HEK293 (cell line): ENCODE results near the gene HCN4.

Experiments
- CTCF ChIA-PET: fragments of 350-600 bp; formaldehyde crosslinking; extraction: SDS; loops from one replicate; lab custom pipeline; 2021; ENCODE audit warnings: antibody characterized with exemption; lab: Yijun Ruan, JAX
- POLR2A ChIA-PET: fragments of 300-600 bp; formaldehyde crosslinking; extraction: SDS; loops from one replicate; lab custom pipeline; 2020; ENCODE audit warnings: antibody characterized with exemption, inconsistent platforms; lab: Yijun Ruan, JAX
- H3K27ac ChIP-seq: fragments of 200-500 bp; sonication (Bioruptor generic); 2 replicates; pipeline ENCODE4 v1.5.1; 2014; ENCODE audit warnings: low read depth, low read length, control low read depth, inconsistent platforms; ENCODE audit errors: extremely low read depth
- H3K36me3 ChIP-seq, 2 experiments: fragments of 200-500 bp in 1 of 2; sonication (Bioruptor generic) in 1 of 2; 1 replicate in 1 of 2; 2 replicates in 1 of 2; pipeline ENCODE4 v1.5.1; 2014 to 2017; ENCODE audit warnings: inconsistent platforms in 2 of 2, low read length in 2 of 2; ENCODE audit not compliant: control insufficient read depth in 2 of 2, insufficient read depth in 1 of 2
- H3K4me1 ChIP-seq: fragments of 200-500 bp; sonication (Bioruptor generic); 2 replicates; pipeline ENCODE4 v1.5.1; 2014; ENCODE audit warnings: mild to moderate bottlenecking, low read length, inconsistent platforms; ENCODE audit not compliant: control insufficient read depth, insufficient read depth
- H3K4me3 ChIP-seq: 2 replicates; pipeline ENCODE4 v1.5.1; 2011; ENCODE audit warnings: low read depth, mild to moderate bottlenecking, control low read depth, low read length, moderate library complexity
- H3K9me3 ChIP-seq: fragments of 200-500 bp; sonication (Bioruptor generic); 2 replicates; pipeline ENCODE4 v1.5.1; 2014; ENCODE audit warnings: low read depth, low read length, inconsistent platforms; ENCODE audit not compliant: control insufficient read depth, insufficient read depth
- CTCF ChIP-seq: fragments of 450-650 bp; formaldehyde crosslinking; IDR thresholded peaks from 2 replicates; pipeline ENCODE4 v1.5.1; 2016; ENCODE audit warnings: missing biosample characterization, missing genetic modification characterization
- EGR2 ChIP-seq: fragments of 450-650 bp; formaldehyde crosslinking; IDR thresholded peaks from 2 replicates; pipeline ENCODE4 v1.5.1; 2016; ENCODE audit warnings: low read depth, missing biosample characterization, missing genetic modification characterization
- MYNN ChIP-seq: fragments of 450-650 bp; formaldehyde crosslinking; IDR thresholded peaks from 2 replicates; pipeline ENCODE4 v1.5.1; 2016; ENCODE audit warnings: missing biosample characterization, missing genetic modification characterization, borderline replicate concordance
- SALL2 ChIP-seq: fragments of 450-650 bp; formaldehyde crosslinking; IDR thresholded peaks from 2 replicates; pipeline ENCODE4 v1.5.0; 2017; ENCODE audit warnings: missing biosample characterization, mild to moderate bottlenecking, missing genetic modification characterization, borderline replicate concordance
- ZBTB49 ChIP-seq: fragments of 450-650 bp; formaldehyde crosslinking; IDR thresholded peaks from 2 replicates; pipeline ENCODE4 v1.5.1; 2016; ENCODE audit warnings: missing biosample characterization, missing genetic modification characterization, low read depth
- ZFHX2 ChIP-seq: fragments of 450-650 bp; formaldehyde crosslinking; conservative IDR thresholded peaks from 2 replicates; pipeline ENCODE4 v1.5.1; 2016; ENCODE audit warnings: missing biosample characterization, missing genetic modification characterization
- ZIC2 ChIP-seq: fragments of 450-650 bp; formaldehyde crosslinking; IDR thresholded peaks from 2 replicates; pipeline ENCODE4 v1.5.1; 2016; ENCODE audit warnings: missing biosample characterization, missing genetic modification characterization
- ZNF112 ChIP-seq: fragments of 450-650 bp; formaldehyde crosslinking; IDR thresholded peaks from 2 replicates; pipeline ENCODE4 v1.5.0; 2017; ENCODE audit warnings: missing biosample characterization, missing genetic modification characterization
- ZNF214 ChIP-seq: fragments of 450-650 bp; formaldehyde crosslinking; IDR thresholded peaks from 2 replicates; pipeline ENCODE4 v1.5.1; 2017; ENCODE audit warnings: missing biosample characterization, mild to moderate bottlenecking, missing genetic modification characterization, borderline replicate concordance
- ZNF366 ChIP-seq: fragments of 450-650 bp; formaldehyde crosslinking; conservative IDR thresholded peaks from 2 replicates; pipeline ENCODE4 v1.5.1; 2016; ENCODE audit warnings: missing biosample characterization, missing genetic modification characterization
- ZNF37A ChIP-seq: fragments of 450-650 bp; IDR thresholded peaks from 2 replicates; pipeline ENCODE4 v1.5.1; 2018; ENCODE audit warnings: missing biosample characterization, missing genetic modification characterization
- ZNF433 ChIP-seq: fragments of 450-650 bp; formaldehyde crosslinking; IDR thresholded peaks from 2 replicates; pipeline ENCODE4 v1.5.1; 2016; ENCODE audit warnings: missing biosample characterization, missing genetic modification characterization, low read depth

HCN4 gene

DNA sequence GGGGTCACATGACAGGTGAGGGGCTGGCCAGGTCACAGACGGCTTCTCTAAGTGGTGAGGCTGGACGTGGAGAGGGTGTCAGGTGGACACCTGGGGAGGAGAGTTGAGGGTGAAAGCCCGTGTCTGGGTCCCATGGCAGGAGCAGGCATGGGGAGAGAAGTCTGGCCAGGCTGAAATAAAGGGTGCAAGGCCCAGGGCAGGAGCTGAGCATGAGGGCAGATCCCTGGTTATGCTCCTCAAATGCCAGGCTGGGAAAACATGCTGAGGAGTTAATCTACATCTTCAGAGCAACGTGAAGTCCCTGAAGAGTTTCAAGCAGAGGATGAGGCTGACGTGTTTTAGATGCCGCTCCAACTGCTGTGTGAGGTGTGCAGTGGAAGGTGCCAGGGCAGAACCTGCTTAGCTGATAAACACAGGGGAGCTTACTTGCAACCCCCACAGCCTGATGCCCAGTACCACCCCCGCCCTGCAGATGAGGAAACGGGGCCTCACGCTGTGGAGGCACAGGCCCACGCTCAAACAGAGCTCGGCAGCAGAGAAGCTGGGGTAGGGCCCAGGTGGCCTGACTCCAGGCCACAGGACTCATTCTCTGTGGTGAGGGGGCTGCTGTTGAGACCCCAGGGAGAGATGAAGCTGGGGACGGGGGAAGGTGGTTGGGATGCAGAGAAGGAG, 40.5 kb downstream of the HCN4 start:
- no peak overlapping the region for H3K27ac ChIP-seq
- H3K36me3 ChIP-seq = no peaks in the 10 kb centered on the region
- ChIA-PET POLR2A (no interaction called here), CTCF (no interaction called here)
- no peak overlapping the region for H3K4me3 ChIP-seq
- no peaks in the 10 kb centered on the region for H3K4me1 ChIP-seq
- no peaks in the 10 kb centered on the region for H3K9me3 ChIP-seq
- TF ChIP-seq ZBTB49 (tag by site-specific recombination) = no peak
- TF ChIP-seq ZNF366 (tag by site-specific recombination) = no peak
- no peak for TF ChIP-seq ZNF37A (tag by site-specific recombination)
- TF ChIP-seq ZNF112 (tag by site-specific recombination) = no peak
- TF ChIP-seq SALL2 (tag by site-specific recombination) = no peak
- no peak for TF ChIP-seq MYNN (tag by site-specific recombination)

DNA sequence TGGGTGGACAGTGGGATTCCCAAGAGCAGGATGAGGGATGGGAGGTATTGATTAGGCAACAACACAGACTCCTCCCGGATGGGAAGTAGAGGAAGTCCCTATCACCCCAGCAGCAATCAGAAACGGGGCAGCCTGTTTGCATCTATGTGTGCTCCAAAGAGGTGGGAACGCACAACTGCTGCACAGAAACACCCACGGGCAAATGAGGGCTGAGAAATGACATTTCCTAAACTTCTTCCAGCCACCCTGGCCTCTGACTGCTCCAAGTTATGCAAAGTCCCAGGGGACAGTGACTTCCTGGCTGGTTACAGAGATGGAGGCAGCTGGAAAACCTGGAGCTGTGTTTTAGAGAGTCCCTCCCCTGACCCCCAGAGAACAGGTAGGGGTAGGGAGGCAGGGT, 42.6 kb downstream of the HCN4 start:
- POLR2A ChIA-PET = no interaction called here
- H3K4me3 ChIP-seq = no peak overlapping the region
- CTCF ChIA-PET = interaction anchor here (0.6 to 1.9 kb wide), 2 partner anchors 310 to 580 kb away, joined by 3 to 7 read pairs; no protein-coding TSS in a partner anchor

GRCh38 chr15:73325191-73325861, 43.4 kb downstream of the HCN4 start:
- ChIA-PET POLR2A (no interaction called here), CTCF (interaction anchor here (0.6 to 1.9 kb wide), 6 partner anchors 8 to 374 kb away, joined by 3 to 7 read pairs (median 6); no protein-coding TSS in a partner anchor)
- Histone ChIP-seq H3K4me3 (no peak overlapping the region), H3K27ac (no peak overlapping the region), H3K9me3 (no peaks in the 10 kb centered on the region), H3K4me1 (no peaks in the 10 kb centered on the region), H3K36me3 (no peaks in the 10 kb centered on the region)
- TF ChIP-seq ZIC2 = peak; percentile 51; the same call in 1 of the 2 replicates
- TF ChIP-seq CTCF (tag by site-specific recombination) = peak; percentile 40
- TF ChIP-seq ZNF433 = no peak

More for the DNA sequence above, 42.6 kb downstream of the HCN4 start:
- TF ChIP-seq EGR2 (tag by site-specific recombination) (peak; percentile 19; the same call in 1 of the 2 replicates), ZNF214 (no peak), ZFHX2 (tag by site-specific recombination) (peak; percentile 23; the same call in 1 of the 2 replicates)
- no peaks in the 10 kb centered on the region for H3K4me1 ChIP-seq
- H3K36me3 ChIP-seq = no peaks in the 10 kb centered on the region
- no peak overlapping the region for H3K27ac ChIP-seq
- no peaks in the 10 kb centered on the region for H3K9me3 ChIP-seq
